T-cell (primary cell): ENCODE data around the gene SRRM2. TPM values are rescaled to one million over a fixed set of nuclear protein-coding genes. Genes with fewer than 3 reads are reported as not detected.

ENCODE experiments used
- ATAC-seq, 4 experiments: fragments of 200-7000 bp in 3 of 4; fragments of 150-1000 bp in 1 of 4; cut with Tn5 transposase; replicated peaks in 1 of 4; 1 replicate in 3 of 4; 2 replicates in 1 of 4; pipeline ENCODE4 v1.10.0; 2021; ENCODE audit warnings: moderate library complexity in 3 of 4, mild to moderate bottlenecking in 2 of 4, moderate number of reproducible peaks in 1 of 4
- CTCF ChIA-PET, 2 donors: fragments of 300-600 bp; sonication (Branson Sonifier 250); formaldehyde crosslinking; loops; one replicate each; lab custom pipeline; 2022; ENCODE audit warnings: antibody characterized with exemption in 2 of 2; lab: Charles Lee
- POLR2A ChIA-PET, 2 donors: fragments of 300-600 bp; sonication (Branson Sonifier 250); formaldehyde crosslinking; loops; one replicate each; lab custom pipeline; 2022; ENCODE audit warnings: antibody characterized with exemption in 2 of 2; lab: Charles Lee
- DNase-seq, 35 experiments: peaks; one replicate each; pipeline versions ENCODE4 v3.0.0 to v3.0.0-alpha.2; 2013 to 2023
- H3K27ac ChIP-seq: one replicate; pipeline ENCODE4 v1.5.1; 2013; ENCODE audit warnings: low read length
- H3K27me3 ChIP-seq, 2 experiments: replicated peaks in 1 of 2; 1 replicate in 1 of 2; 2 replicates in 1 of 2; pipeline versions ENCODE4 v1.6.1 to v1.7.0; 2013; ENCODE audit warnings: low read length in 1 of 2, mixed read lengths in 1 of 2; ENCODE audit not compliant: control insufficient read depth in 2 of 2, insufficient read depth in 2 of 2; ENCODE audit errors: extremely low read depth in 1 of 2
- H3K36me3 ChIP-seq, 2 donors: 1 replicate in 1 of 2; 2 replicates in 1 of 2; pipeline versions ENCODE4 v1.6.1 to v1.7.0; 2013; ENCODE audit warnings: low read length in 1 of 2; ENCODE audit not compliant: control insufficient read depth in 2 of 2, insufficient read depth in 1 of 2; ENCODE audit errors: extremely low read depth in 1 of 2
- H3K4me1 ChIP-seq, 2 experiments: 1 replicate in 1 of 2; 2 replicates in 1 of 2; pipeline versions ENCODE4 v1.6.1 to v1.7.0; 2013; ENCODE audit warnings: low read length in 2 of 2, mixed read lengths in 1 of 2; ENCODE audit not compliant: insufficient read depth in 2 of 2, control insufficient read depth in 1 of 2; ENCODE audit errors: extremely low read depth in 1 of 2
- H3K4me3 ChIP-seq, 2 donors: 1 replicate in 1 of 2; 2 replicates in 1 of 2; pipeline versions ENCODE4 v1.5.1 to v1.7.0; 2013; ENCODE audit warnings: mild to moderate bottlenecking in 2 of 2, low read length in 1 of 2, moderate library complexity in 1 of 2; ENCODE audit not compliant: control insufficient read depth in 1 of 2; ENCODE audit errors: extremely low read depth in 1 of 2
- H3K9me3 ChIP-seq: 2 replicates; pipeline ENCODE4 v1.7.0; 2013
- H3K27ac Mint-ChIP-seq, 2 donors: one replicate each; pipeline ENCODE4 v1.8.0; 2020 to 2021; ENCODE audit warnings: mild to moderate bottlenecking in 2 of 2, mixed read lengths in 2 of 2
- H3K27me3 Mint-ChIP-seq, 2 donors: one replicate each; pipeline ENCODE4 v1.8.0; 2021 to 2022; ENCODE audit warnings: mixed read lengths in 2 of 2
- H3K36me3 Mint-ChIP-seq: one replicate; pipeline ENCODE4 v1.8.0; 2021; ENCODE audit warnings: mixed read lengths
- H3K4me1 Mint-ChIP-seq, 3 donors: one replicate each; pipeline ENCODE4 v1.8.0; 2020 to 2022; ENCODE audit warnings: mixed read lengths in 3 of 3, mild to moderate bottlenecking in 1 of 3
- H3K4me3 Mint-ChIP-seq, 3 donors: one replicate each; pipeline ENCODE4 v1.8.0; 2020 to 2022; ENCODE audit warnings: mild to moderate bottlenecking in 3 of 3, mixed read lengths in 3 of 3, moderate library complexity in 3 of 3
- H3K9me3 Mint-ChIP-seq, 3 donors: one replicate each; pipeline ENCODE4 v1.8.0; 2020 to 2022; ENCODE audit warnings: mixed read lengths in 3 of 3
- WGBS: methylation state at CpG from one replicate; pipeline ENCODE4 v1.1.5; 2013; ENCODE audit warnings: missing lambda C conversion rate; ENCODE audit not compliant: insufficient coverage; 5-methylcytosine and 5-hydroxymethylcytosine counted together
- total RNA-seq, 35 experiments: library from RNA in 6 of 35; stranded (reverse) in 6 of 35; fragments of 120-200 nt in 1 of 35; gene quantifications; one replicate each; pipeline versions ENCODE4 v1.2.1 to v1.2.4 and lab custom pipeline; 2013 to 2026

Gene SRRM2
- total RNA-seq, 5 donors from 2014 or later (not counting 1 experiment from before 2014, with no cell fraction given): 784 to 1,343 (median 947) TPM

DNA sequence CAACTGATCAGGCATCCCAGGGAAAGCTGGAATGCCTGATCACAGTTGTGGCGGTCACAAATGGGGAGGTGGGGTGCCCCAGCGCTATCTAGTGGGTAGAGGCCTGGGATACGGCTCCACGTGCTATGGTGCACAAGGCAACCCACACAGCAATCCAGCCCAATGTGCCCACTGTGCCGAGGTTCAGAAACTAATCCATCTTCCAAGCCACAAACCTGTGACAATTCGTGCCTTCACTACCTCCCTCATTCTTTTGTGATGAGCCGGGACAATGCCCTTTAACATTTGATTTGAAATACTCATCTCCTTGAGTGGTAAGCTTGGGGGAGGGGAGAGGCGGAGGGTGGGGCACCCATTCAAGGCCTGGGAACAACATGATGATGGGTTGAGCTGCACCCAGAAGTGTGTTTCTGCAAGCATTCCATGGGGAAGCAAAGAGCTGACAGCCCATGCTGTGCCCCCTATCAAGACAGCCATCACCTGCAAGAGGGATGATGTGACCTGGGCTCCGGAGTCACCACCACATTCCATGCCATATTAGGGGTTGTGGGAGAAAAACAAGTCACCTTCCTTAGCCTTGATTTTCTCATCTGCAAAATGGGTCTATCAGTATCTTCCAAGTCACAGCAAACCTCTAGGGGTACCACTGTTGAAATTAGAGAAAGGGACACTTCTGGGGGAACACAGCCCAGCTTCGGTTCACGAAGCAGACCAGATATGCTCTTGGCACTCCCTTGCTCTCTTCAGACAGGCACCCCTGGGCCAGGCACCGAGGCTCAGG, 20.9 kb downstream of the SRRM2 start:
- no peak for ATAC-seq
- Histone ChIP-seq H3K4me3 (no peak overlapping the region), H3K27me3 (no peaks in the 10 kb centered on the region), H3K4me1 (peaks cover 10 to 41% of the 10 kb centered on the region in 2 experiments), H3K9me3 (no peaks in the 10 kb centered on the region), H3K36me3 (peaks cover 20 to 63% of the 10 kb centered on the region in 2 donors), H3K27ac (no peak overlapping the region)
- Mint-ChIP-seq H3K4me3 (no peak overlapping the region), H3K27me3 (no peaks in the 10 kb centered on the region), H3K27ac (peak overlapping the region in 1 of 2 donors; percentile 48), H3K36me3 (peaks cover 34% of the 10 kb centered on the region), H3K4me1 (peaks cover 51 to 52% (median 51%) of the 10 kb centered on the region in 3 donors), H3K9me3 (no peaks in the 10 kb centered on the region)
- DNase-seq: no peak
- WGBS: 94% methylated on average over 3 of the region's 12 CpGs
- POLR2A ChIA-PET: interaction anchor here in 1 of 2 donors (0.5 kb wide), 1 partner anchor 986 kb away, joined by 5 read pairs; no protein-coding TSS in a partner anchor
- CTCF ChIA-PET: no interaction called here

DNA sequence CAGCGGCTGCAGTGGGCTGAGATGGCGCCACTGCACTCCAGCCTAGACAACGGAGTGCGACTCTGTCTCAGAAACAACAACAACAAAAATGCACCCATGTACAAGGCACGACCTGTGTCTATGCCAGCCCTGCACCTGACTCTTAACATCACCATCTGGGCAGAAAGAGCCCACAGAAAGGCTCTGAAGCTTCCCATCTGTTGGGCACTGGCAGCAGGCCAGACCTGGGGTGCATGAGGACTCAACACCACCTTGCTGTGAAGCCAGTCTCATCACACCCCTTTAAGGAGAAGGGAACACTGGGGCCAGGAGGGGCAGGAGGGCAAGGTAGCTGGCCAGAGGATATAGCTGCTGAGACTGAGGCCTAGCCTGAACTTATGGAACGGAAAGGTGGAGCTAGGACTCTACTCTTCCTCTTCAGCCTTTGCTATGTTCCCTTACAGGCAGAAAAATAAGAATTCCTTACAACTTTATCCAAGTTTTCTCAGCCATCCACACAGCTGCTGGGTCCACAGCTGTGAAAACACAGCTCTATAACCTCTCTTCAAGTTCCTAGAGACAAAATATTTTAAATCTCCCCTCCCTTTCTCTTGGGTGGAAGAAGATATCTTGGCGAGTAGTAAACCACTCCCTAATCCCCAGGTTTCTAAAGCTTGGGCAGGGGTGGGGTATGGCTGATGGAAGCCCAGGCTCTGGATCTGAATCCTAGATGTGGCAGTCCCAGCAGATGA, 21.9 kb downstream of the SRRM2 start:
- Mint-ChIP-seq H3K27me3 (no peaks in the 10 kb centered on the region), H3K9me3 (no peaks in the 10 kb centered on the region), H3K4me1 (peaks cover 48 to 60% (median 57%) of the 10 kb centered on the region in 3 donors), H3K4me3 (peak overlapping the region in 1 of 3 donors; percentile 24), H3K36me3 (peaks cover 27% of the 10 kb centered on the region), H3K27ac (peak overlapping the region in 1 of 2 donors; percentile 48)
- H3K4me1 ChIP-seq: peaks cover 13 to 46% of the 10 kb centered on the region in 2 experiments
- DNase-seq (no peak), ATAC-seq (no peak)
- 94% methylated on average over 4 of the region's 7 CpGs for WGBS
- no peak overlapping the region for H3K4me3 ChIP-seq
- peak overlapping the region; percentile 10 for H3K27ac ChIP-seq
- no peaks in the 10 kb centered on the region for H3K9me3 ChIP-seq
- no peaks in the 10 kb centered on the region for H3K27me3 ChIP-seq
- H3K36me3 ChIP-seq: peaks cover 20 to 54% of the 10 kb centered on the region in 2 donors
- CTCF ChIA-PET: no interaction called here
- POLR2A ChIA-PET: interaction anchor here in 1 of 2 donors (0.7 kb wide), 1 partner anchor 17 kb away, joined by 3 read pairs; no protein-coding TSS in a partner anchor

- POLR2A ChIA-PET: interaction anchor here in 1 of 2 donors (0.7 kb wide), 1 partner anchor 18 kb away, joined by 3 read pairs; no protein-coding TSS in a partner anchor
- H3K4me1 Mint-ChIP-seq: peaks cover 43 to 55% (median 55%) of the 10 kb centered on the region in 3 donors
- peak overlapping the region in 1 of 2 donors; percentile 90 for H3K27ac Mint-ChIP-seq
- H3K27me3 Mint-ChIP-seq: no peaks in the 10 kb centered on the region
- Histone ChIP-seq H3K27me3 (no peaks in the 10 kb centered on the region), H3K4me3 (no peak overlapping the region), H3K36me3 (peaks cover 13 to 45% of the 10 kb centered on the region in 2 donors), H3K4me1 (peaks cover 13 to 49% of the 10 kb centered on the region in 2 experiments), H3K27ac (no peak overlapping the region), H3K9me3 (no peaks in the 10 kb centered on the region)
- CTCF ChIA-PET: no interaction called here
- no peak for ATAC-seq
- H3K9me3 Mint-ChIP-seq: no peaks in the 10 kb centered on the region
- H3K4me3 Mint-ChIP-seq: peak overlapping the region; percentile 92 to 93 (median 92)
- 72% methylated on average over 4 of the region's 7 CpGs for WGBS
- DNase-seq: no peak
- peaks cover 20% of the 10 kb centered on the region for H3K36me3 Mint-ChIP-seq
Observed at GRCh38 chr16:2775131-2775716, 22.8 kb downstream of the SRRM2 start.

- Histone ChIP-seq H3K4me1 (peaks cover 13 to 43% of the 10 kb centered on the region in 2 experiments), H3K4me3 (peak overlapping the region; percentile 72 to 89), H3K27ac (peak overlapping the region; percentile 26), H3K36me3 (peaks cover 13 to 38% of the 10 kb centered on the region in 2 donors), H3K9me3 (no peaks in the 10 kb centered on the region), H3K27me3 (no peaks in the 10 kb centered on the region)
- ATAC-seq (no peak), DNase-seq (no peak)
- POLR2A ChIA-PET: no interaction called here
- Mint-ChIP-seq H3K9me3 (no peaks in the 10 kb centered on the region), H3K4me1 (peaks cover 40 to 55% (median 55%) of the 10 kb centered on the region in 3 donors), H3K36me3 (peaks cover 16% of the 10 kb centered on the region), H3K4me3 (peak overlapping the region; percentile 92 to 93 (median 92)), H3K27ac (peak overlapping the region; percentile 87 to 90), H3K27me3 (no peaks in the 10 kb centered on the region)
- WGBS: 66% methylated on average over 5 of the region's 11 CpGs
- CTCF ChIA-PET: no interaction called here
Observed at GRCh38 chr16:2775765-2776499, 23.5 kb downstream of the SRRM2 start.

DNA sequence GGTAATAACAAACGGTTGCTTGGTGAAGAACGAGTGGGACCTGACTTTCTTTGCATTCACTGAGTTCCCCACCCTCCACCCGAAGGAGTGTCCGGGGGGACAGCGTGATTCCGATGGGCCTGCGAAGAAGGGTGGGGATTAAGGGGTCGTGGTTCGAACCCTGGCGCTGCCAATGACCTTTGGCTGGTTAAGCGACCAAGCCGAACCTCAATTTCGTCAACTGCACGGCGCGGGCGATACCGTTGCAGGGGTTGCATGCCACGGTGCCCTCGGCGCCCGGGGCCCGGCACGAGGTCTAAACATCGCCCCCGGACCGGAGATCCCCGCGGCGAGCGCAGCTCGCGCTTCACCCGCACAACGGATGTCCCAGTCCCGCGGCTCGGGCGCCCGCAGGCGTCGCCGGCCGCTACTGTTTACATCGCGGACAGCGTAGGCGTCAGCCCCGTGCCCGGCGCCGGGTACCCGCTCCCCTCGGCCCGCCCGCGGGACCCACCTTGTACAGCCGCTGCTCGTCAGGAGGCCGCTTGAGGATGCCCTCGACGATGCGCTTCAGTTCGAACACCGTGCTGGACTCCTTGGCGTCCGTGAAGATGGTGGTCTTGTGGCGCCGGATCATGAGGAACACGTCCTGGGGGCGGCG, 24.2 kb downstream of the SRRM2 start:
- H3K4me1 Mint-ChIP-seq: peaks cover 37 to 54% (median 50%) of the 10 kb centered on the region in 3 donors
- H3K27ac Mint-ChIP-seq: peak overlapping the region; percentile 87 to 90
- Histone ChIP-seq H3K4me3 (peak overlapping the region; percentile 72 to 89), H3K27ac (peak overlapping the region; percentile 52), H3K9me3 (no peaks in the 10 kb centered on the region), H3K4me1 (peaks cover 13 to 43% of the 10 kb centered on the region in 2 experiments), H3K36me3 (peaks cover 11 to 31% of the 10 kb centered on the region in 2 donors), H3K27me3 (no peaks in the 10 kb centered on the region)
- H3K36me3 Mint-ChIP-seq: peaks cover 10% of the 10 kb centered on the region
- ATAC-seq: peak; percentile 24 to 38 (median 36)
- no peaks in the 10 kb centered on the region for H3K27me3 Mint-ChIP-seq
- POLR2A ChIA-PET: no interaction called here
- under 1% methylated on average over 51 of the region's 72 CpGs for WGBS
- peak overlapping the region; percentile 92 to 93 (median 92) for H3K4me3 Mint-ChIP-seq
- H3K9me3 Mint-ChIP-seq: no peaks in the 10 kb centered on the region
- peak in 6 of 35 experiments; percentile 27 to 52 (median 38) for DNase-seq
- CTCF ChIA-PET: no interaction called here
